ENCODE results near the gene CATSPER3. TPM values are rescaled to one million over a fixed set of nuclear protein-coding genes. Genes with fewer than 3 reads are reported as not detected.

The CATSPER3 gene
- polyA plus RNA-seq, 1 donor from 2014 or later = 0.17 TPM

GRCh38 chr5:135046661-135047346, 79.1 kb downstream of the CATSPER3 start:
- no peak overlapping the region for H3K9ac ChIP-seq (ENCODE audit: low read length)
- no peak overlapping the region for H3K27ac ChIP-seq (ENCODE audit: low read length)
- no peaks in the 10 kb centered on the region for H3K79me2 ChIP-seq (replicated peaks; ENCODE audit: insufficient read depth, low read length)
- no peak overlapping the region for H3K4me3 ChIP-seq (ENCODE audit: low read length)
- H2AFZ ChIP-seq (ENCODE audit: low read depth, low read length) = no peak overlapping the region
- H3K9me2 ChIP-seq (ENCODE audit: insufficient read depth, low read length) = no peaks in the 10 kb centered on the region
- H3K27me3 ChIP-seq (ENCODE audit: insufficient read depth, low read depth, low read length) = peaks cover 79% of the 10 kb centered on the region
- peaks cover 7% of the 10 kb centered on the region for H3K9me3 ChIP-seq (ENCODE audit: low read length)
- no peaks in the 10 kb centered on the region for H3K36me3 ChIP-seq (ENCODE audit: insufficient read depth, low read length)
- no peaks in the 10 kb centered on the region for H3F3A ChIP-seq (ENCODE audit: insufficient read depth, low read length, poor library complexity, severe bottlenecking)
- H4K20me1 ChIP-seq (ENCODE audit: insufficient read depth) = no peaks in the 10 kb centered on the region
- TF ChIP-seq, protein P1, sequence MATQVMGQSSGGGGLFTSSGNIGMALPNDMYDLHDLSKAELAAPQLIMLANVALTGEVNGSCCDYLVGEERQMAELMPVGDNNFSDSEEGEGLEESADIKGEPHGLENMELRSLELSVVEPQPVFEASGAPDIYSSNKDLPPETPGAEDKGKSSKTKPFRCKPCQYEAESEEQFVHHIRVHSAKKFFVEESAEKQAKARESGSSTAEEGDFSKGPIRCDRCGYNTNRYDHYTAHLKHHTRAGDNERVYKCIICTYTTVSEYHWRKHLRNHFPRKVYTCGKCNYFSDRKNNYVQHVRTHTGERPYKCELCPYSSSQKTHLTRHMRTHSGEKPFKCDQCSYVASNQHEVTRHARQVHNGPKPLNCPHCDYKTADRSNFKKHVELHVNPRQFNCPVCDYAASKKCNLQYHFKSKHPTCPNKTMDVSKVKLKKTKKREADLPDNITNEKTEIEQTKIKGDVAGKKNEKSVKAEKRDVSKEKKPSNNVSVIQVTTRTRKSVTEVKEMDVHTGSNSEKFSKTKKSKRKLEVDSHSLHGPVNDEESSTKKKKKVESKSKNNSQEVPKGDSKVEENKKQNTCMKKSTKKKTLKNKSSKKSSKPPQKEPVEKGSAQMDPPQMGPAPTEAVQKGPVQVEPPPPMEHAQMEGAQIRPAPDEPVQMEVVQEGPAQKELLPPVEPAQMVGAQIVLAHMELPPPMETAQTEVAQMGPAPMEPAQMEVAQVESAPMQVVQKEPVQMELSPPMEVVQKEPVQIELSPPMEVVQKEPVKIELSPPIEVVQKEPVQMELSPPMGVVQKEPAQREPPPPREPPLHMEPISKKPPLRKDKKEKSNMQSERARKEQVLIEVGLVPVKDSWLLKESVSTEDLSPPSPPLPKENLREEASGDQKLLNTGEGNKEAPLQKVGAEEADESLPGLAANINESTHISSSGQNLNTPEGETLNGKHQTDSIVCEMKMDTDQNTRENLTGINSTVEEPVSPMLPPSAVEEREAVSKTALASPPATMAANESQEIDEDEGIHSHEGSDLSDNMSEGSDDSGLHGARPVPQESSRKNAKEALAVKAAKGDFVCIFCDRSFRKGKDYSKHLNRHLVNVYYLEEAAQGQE (IDR thresholded peaks at IDR 0.05; ENCODE audit: borderline replicate concordance) = no peak
- TF ChIP-seq EZH2 (IDR thresholded peaks at IDR 0.05; ENCODE audit: borderline replicate concordance, insufficient read depth, low read length, poor library complexity, severe bottlenecking) = no peak
- no peak for TF ChIP-seq SMC3 (conservative IDR thresholded peaks at IDR 0.05; ENCODE audit: poor library complexity)
- TF ChIP-seq EP300 (conservative IDR thresholded peaks at IDR 0.05; ENCODE audit: poor library complexity, severe bottlenecking) = no peak
- TF ChIP-seq POLR2AphosphoS5 (IDR thresholded peaks at IDR 0.05) = no peak
- no peak for TF ChIP-seq MXI1 (conservative IDR thresholded peaks at IDR 0.05; ENCODE audit: poor library complexity, severe bottlenecking)
- no peak for TF ChIP-seq CTCF (IDR thresholded peaks at IDR 0.05; ENCODE audit: poor library complexity, severe bottlenecking)
- no peak overlapping the region for H3K4me2 ChIP-seq (ENCODE audit: low read length)

GRCh38 chr5:135047347-135047695, 79.6 kb downstream of the CATSPER3 start:
- Histone ChIP-seq H3K79me2 (replicated peaks; ENCODE audit: insufficient read depth, low read length) (no peaks in the 10 kb centered on the region), H4K20me1 (ENCODE audit: insufficient read depth) (no peaks in the 10 kb centered on the region), H3K36me3 (ENCODE audit: insufficient read depth, low read length) (no peaks in the 10 kb centered on the region), H3K4me3 (ENCODE audit: low read length) (no peak overlapping the region), H3K9me3 (ENCODE audit: low read length) (peaks cover 7% of the 10 kb centered on the region), H3F3A (ENCODE audit: insufficient read depth, low read length, poor library complexity, severe bottlenecking) (no peaks in the 10 kb centered on the region), H2AFZ (ENCODE audit: low read depth, low read length) (no peak overlapping the region), H3K9ac (ENCODE audit: low read length) (no peak overlapping the region), H3K9me2 (ENCODE audit: insufficient read depth, low read length) (no peaks in the 10 kb centered on the region), H3K27me3 (ENCODE audit: insufficient read depth, low read depth, low read length) (peaks cover 75% of the 10 kb centered on the region), H3K4me2 (ENCODE audit: low read length) (no peak overlapping the region), H3K27ac (ENCODE audit: low read length) (no peak overlapping the region)
- TF ChIP-seq EZH2 (IDR thresholded peaks at IDR 0.05; ENCODE audit: borderline replicate concordance, insufficient read depth, low read length, poor library complexity, severe bottlenecking) (no peak), SMC3 (conservative IDR thresholded peaks at IDR 0.05; ENCODE audit: poor library complexity) (no peak), MXI1 (conservative IDR thresholded peaks at IDR 0.05; ENCODE audit: poor library complexity, severe bottlenecking) (no peak), TAF1 (IDR thresholded peaks at IDR 0.05; ENCODE audit: low read depth) (no peak), RAD21 (conservative IDR thresholded peaks at IDR 0.05) (no peak), EP300 (conservative IDR thresholded peaks at IDR 0.05; ENCODE audit: poor library complexity, severe bottlenecking) (no peak), CTCF (IDR thresholded peaks at IDR 0.05; ENCODE audit: poor library complexity, severe bottlenecking) (no peak), POLR2AphosphoS5 (IDR thresholded peaks at IDR 0.05) (no peak)
- TF ChIP-seq, protein P1 (IDR thresholded peaks at IDR 0.05; ENCODE audit: borderline replicate concordance) = no peak

Data from neural cell (in vitro differentiated cells).